HG03095 (cell line): ENCODE data around the gene TBP.

Experiments used
- ATAC-seq: cut with Tn5 transposase; IDR thresholded peaks from one replicate; pipeline ENCODE4 v1.9.1; 2021; ENCODE audit warnings: moderate library complexity; ENCODE audit not compliant: unreplicated experiment

Gene TBP

GRCh38 chr6:170533792-170534191 lies 20.4 kb upstream of the TBP start:
- ATAC-seq, result no peak

- ATAC-seq, result no peak
These were observed 19.2 kb upstream of the TBP start for GRCh38 chr6:170535004-170535403.

GRCh38 chr6:170536671-170537070 lies 17.5 kb upstream of the TBP start:
- no peak for ATAC-seq

- ATAC-seq, result no peak
These were observed 16.8 kb upstream of the TBP start for GRCh38 chr6:170537329-170537728.

GRCh38 chr6:170542031-170542719 lies 12.0 kb upstream of the TBP start:
- no peak for ATAC-seq

GRCh38 chr6:170545405-170545804 lies 8.8 kb upstream of the TBP start:
- no peak for ATAC-seq

GRCh38 chr6:170552765-170553533 lies 1.2 kb upstream of the TBP start, which contains the start of gene PSMB1:
Gene PSMB1, minus strand, starts transcription at chr6:170553307. Its CDS starts 65 bp downstream, at chr6:170553242.
- ATAC-seq, result peak; percentile 62

GRCh38 chr6:170553534-170554012 lies 596 bp upstream of the TBP start:
- ATAC-seq, result peak; percentile 35

- no peak for ATAC-seq
These were observed 598 bp downstream of the TBP start for GRCh38 chr6:170554796-170555137.

- ATAC-seq, result no peak
These were observed 1.1 kb downstream of the TBP start for GRCh38 chr6:170555305-170555704.

GRCh38 chr6:170561555-170561954 lies 7.4 kb downstream of the TBP start:
- ATAC-seq, result no peak

GRCh38 chr6:170564936-170565530 lies 10.9 kb downstream of the TBP start:
- no peak for ATAC-seq

GRCh38 chr6:170572704-170573466 lies 18.7 kb downstream of the TBP start:
- ATAC-seq, result no peak

GRCh38 chr6:170575250-170575649 lies 21.1 kb downstream of the TBP start:
- no peak for ATAC-seq

- ATAC-seq, result no peak
These were observed 24.7 kb downstream of the TBP start for GRCh38 chr6:170578909-170579308.

GRCh38 chr6:170583756-170584180 lies 29.6 kb downstream of the TBP start:
- no peak for ATAC-seq

GRCh38 chr6:170584181-170584953 lies 30.2 kb downstream of the TBP start, which contains the start of gene PDCD2:
Gene PDCD2, minus strand, starts transcription at chr6:170584637. Its CDS starts 56 bp downstream, at chr6:170584581.
- ATAC-seq, result peak; percentile 99

GRCh38 chr6:170584954-170585498 lies 30.9 kb downstream of the TBP start:
- peak; percentile 31 for ATAC-seq

- ATAC-seq, result no peak
These were observed 36.6 kb downstream of the TBP start for GRCh38 chr6:170590725-170591124.

- no peak for ATAC-seq
These were observed 42.3 kb downstream of the TBP start for GRCh38 chr6:170596426-170596825.
